HT1080 (cell line): ENCODE data around the gene LGR4. TPM values are rescaled to one million over a fixed set of nuclear protein-coding genes. Genes with fewer than 3 reads are reported as not detected.

ENCODE experiments used
- DNase-seq: peaks from one replicate; pipeline ENCODE4 v3.0.0-alpha.2; 2015; ENCODE audit warnings: low read depth
- total RNA-seq: library from RNA; depleted of rRNA; stranded (reverse); fragments of >200 nt; shearing (Covaris generic); gene quantifications from 2 replicates; pipeline ENCODE4 v1.2.3, GENCODE V29; 2014

The LGR4 gene
- total RNA-seq, 1 experiment from 2014 or later = 9.0 TPM

DNA sequence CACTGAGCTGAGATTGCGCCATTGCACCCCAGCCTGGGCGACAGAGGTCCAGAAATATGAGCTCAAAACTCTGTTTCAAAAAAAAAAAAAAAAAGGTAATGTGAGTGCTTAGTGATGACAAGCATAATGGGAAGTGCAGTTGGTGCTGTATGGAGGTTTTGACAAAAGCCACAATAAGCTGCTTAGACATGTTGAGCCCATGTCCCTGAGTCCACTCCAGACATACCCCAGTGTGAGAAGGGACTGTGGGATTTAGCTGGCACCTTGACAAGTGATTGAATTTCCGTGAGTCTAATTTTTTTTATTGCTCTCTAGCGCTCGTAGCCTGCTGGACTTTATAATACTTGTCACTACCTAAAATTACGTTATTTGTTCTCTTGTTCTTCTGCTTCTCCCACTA lies 15.1 kb upstream of the LGR4 start:
- no peak for DNase-seq

DNA sequence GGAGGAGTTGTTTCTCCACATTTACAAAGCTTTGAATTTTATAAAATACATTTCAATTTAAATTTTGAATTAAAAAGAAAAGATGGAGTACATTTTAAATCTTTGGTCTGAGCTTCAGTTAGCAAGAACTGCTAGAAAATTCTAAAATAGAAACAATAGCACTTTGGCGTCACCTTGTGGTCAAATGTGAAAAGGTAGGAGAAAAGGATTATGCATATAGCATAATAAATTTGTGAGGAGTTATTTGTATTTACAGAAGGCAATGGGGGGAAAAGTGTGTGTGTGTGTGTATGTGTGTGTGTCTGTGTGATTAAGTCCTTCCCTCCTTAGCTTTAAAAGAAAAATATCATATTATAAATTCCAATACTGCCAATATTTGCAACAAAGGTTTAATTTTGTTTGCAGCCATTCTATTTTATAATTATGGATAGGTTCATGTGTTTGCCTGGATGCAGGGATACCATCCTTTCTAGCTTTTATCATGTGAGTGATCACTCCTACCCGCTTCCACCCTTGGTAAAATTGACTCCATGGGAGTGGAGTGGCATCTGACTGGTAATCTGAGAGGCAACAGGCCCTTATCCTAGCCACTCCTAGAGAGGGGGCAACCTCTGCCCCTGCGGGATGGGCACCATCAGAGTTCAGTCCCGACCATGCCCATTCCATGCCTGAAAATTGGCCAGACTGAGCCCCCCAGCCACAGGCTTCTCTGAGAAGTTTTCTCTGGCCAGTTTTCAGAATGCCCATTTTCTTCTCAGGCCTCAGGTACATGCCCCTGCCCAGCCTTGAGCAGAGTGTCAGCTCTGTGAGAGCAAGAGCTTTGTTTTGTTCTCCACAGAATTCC lies 13.6 kb upstream of the LGR4 start:
- DNase-seq = peak; percentile 45

GRCh38 chr11:27482793-27483192 lies 10.2 kb upstream of the LGR4 start:
- DNase-seq = no peak

DNA sequence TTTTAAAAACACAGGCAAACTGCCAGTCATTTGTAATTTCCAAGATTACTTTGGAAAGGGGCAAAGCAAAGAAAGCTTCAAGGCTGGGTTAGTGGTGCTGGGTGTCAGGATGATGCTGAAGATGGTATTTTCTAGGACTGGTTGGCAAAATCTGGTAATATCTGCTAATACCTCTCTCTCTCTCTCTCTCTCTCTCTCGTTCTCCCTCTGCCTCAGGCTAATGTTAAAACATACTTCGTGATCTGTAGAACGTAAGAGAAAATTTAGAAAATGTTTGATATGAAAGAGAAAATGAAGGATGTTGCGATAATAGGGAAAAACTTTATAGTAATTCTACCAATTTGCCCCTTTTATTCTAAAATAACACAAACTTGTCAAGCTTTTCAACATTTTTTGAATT lies 9.4 kb upstream of the LGR4 start:
- no peak for DNase-seq

DNA sequence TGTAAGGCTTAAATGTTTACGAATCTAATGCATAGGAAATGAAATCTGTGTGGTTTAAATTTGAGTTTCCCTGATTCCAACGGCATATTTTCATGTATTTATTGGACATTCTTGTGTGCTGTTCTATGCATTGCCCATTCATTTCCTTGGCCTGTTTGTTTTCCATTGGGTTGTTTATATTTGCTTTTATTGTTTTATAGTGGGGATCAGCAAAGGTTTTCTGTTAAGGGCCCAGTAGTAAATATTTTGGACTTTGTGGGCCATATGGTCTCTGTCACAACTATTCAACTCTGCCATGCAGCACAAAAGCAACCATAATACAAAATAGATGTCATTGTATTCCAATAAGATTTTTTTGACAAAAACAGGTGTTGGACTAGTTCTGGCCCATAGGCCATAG lies 5.2 kb upstream of the LGR4 start:
- DNase-seq = no peak

DNA sequence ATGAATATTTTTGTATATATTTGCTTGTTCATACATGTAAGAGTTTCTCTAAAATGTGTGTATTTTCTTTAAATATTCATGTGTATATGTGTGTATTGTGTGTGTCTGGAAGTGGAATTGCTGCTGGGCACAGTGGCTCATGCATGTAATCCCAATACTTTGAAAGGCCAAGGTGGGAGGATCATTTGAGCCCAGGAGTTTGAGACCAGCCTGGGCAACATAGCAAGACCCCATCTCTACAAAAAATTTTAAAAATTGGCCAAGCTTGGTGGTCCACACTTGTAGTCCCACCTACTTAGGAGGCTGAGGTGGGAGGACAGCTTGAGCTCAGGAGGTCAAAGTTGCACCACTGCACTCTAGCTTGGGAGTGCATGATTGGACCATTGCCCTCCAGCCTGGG lies 4.7 kb upstream of the LGR4 start:
- no peak for DNase-seq

DNA sequence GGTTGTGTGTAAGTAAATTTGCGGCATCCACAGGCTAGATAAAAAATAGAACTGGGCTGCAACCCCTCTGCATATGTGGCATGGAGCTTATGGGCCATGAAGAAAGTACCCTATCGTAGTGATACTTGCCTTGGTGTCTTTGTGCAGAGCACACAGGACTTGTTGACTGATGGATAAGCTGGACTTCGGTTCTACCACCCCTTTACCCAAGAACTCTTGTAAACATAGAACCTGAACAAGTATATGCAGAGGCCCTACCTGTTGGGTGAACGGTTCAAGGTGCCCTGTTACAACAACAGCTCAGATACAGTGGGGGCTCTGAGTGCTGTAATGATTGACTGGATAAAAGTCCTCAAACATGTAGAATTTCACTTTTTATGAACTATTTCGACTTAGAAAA lies 3.0 kb upstream of the LGR4 start:
- DNase-seq = no peak

DNA sequence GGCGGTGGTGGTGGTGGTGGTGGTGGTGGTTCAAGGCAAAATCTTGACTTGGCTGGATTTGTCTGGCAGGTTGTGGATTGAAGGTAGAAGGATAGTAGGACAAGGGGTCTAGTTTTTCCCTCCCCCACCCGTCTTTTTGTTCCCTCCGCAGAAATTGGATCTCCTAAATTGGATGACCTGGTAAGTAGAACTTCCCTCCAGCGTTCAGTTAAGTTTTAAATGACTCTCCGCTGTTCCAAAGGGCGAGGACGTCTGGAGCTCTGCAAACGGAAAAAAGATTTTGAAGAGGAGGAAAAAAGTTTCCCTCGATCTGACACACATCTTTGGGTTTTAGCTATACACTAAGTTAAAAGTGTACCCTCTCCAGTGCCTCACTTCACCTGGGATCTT lies 422 bp upstream of the LGR4 start:
- DNase-seq = no peak

DNA sequence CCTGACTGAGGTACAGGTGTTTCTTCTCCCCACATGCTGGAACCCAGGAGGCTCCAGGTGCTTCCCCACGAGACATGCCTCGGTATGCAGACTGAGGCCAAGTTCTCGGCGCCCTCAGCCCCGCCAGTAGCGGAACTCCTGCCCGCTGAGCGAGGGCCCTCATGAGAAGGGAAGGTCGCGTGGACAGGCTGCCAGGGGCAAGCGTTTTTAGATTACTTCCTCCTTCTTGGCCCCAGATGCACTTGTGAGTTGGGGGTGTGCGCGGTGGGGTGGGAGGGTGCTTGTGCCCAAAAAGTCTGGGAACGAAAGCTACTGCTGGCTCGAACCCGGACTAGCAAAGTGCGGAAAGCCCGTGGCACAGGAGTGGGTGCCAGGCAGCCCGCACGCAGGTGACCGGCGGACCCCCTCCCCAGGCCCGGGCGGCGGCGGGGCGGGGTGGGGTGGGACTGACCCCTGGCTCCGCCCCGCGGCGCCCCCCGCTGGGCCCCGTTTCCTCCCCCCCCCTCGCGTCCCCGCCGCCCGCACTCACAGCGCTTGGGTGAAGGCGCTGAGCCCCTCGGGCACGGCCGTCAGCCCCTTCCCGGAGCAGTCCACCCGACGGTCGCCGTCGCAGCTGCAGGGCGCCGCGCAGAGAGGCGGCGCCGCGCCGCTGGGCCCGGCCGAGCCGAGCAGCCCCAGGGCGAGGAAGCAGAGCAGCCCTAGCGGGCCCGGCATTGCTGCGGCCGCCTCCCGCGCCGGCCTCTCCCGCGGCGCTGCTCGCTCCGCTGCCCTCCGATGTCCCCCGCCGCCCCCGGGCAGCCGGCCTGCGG lies 797 bp downstream of the LGR4 start:
- no peak for DNase-seq

GRCh38 chr11:27470826-27471588 lies 1.6 kb downstream of the LGR4 start:
- DNase-seq = no peak

- DNase-seq = no peak
These were observed 2.4 kb downstream of the LGR4 start for GRCh38 chr11:27470166-27470565.

DNA sequence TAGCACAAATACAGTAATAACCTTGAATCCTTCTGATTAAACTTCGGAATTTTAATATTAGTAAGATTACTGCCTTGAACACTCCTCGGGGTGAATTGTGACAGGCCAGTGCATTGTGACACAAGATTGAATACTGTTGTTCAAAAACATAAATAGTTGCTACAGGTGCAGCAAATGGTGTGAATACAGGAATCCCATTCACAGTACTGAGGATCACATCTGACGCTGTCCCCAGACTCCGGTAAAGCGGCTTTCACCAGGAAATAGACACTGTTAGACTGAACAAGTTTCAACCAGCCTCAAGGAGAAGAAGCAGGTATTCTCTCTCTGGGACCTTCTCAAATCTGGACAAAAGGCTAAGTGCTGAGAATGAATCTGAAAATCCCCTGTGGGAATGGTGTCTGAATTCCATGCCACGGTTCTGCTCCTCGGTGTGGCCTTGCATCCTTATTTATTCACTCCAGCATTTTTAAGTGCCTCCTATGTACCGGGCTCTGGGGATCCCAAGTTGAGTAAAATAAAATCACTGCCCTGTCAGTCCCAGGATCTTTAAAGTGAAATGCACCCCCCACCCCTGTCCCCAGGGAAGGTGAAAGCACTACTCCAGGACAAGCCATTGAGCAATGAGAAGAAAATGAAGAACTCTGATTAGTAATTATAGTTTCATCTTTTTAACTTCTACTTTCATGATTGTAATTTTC lies 3.4 kb downstream of the LGR4 start:
- no peak for DNase-seq

- DNase-seq = peak; percentile 93
These were observed 4.2 kb downstream of the LGR4 start for GRCh38 chr11:27468209-27468994.

- DNase-seq = no peak
These were observed 5.2 kb downstream of the LGR4 start for GRCh38 chr11:27467181-27467913.

- DNase-seq = no peak
These were observed 6.2 kb downstream of the LGR4 start for GRCh38 chr11:27466363-27466762.

- no peak for DNase-seq
These were observed 7.0 kb downstream of the LGR4 start for GRCh38 chr11:27465629-27466028.

DNA sequence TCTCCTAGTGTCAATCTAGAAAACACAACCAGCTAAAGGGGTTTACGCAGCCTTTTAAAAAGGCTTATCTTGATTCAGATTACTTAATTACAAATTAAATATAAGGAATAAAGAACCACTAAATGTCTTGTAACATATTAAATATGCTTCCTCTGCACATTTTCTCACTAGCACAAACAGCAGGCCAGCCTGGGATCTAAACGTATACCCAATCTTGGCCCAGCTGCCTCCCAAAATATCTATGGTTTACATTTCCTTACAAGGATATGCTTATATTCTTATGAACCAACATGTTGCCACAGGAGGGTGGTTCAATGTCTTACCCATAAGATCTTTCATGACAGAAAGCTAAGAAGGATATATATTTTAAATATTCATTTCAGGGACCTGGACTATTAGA lies 7.7 kb downstream of the LGR4 start:
- DNase-seq = no peak

DNA sequence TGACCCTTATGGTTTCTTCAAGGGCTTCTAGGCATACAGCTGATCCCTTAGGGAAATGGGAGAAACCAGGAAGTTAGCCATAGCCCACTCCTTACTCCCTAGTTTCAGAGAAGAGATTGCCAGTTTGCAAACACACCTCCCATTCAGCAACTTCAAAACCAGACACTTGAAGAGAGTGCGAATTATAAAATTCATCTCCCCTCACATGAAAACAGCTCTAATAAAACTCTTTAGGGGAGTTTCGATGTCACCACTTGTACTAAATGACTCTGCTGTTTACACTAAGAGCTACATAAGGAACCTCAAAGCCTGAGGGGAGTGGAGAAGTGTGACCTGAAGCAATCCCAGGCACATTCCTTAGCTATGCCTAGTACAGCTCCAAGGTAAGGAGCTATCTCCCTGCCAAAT lies 8.3 kb downstream of the LGR4 start:
- DNase-seq = peak; percentile 42

DNA sequence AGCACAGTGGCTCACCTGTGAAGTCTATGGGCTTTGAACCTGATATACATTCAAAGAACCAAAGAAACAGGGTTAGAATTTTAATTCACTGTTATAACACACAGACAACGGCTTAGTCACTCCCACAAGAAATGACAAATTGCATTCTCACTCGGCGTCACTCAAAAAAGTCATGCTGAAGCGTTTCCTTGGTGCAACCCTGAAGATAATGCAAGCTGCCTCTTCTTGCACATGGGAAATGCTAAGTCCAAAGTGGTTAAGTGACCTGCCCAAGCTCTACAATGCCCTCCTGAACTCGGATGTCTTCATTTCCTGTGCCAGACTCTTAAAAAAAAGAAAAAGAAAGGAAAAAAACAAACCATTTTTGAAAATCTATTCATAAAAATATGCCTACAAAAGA lies 10.0 kb downstream of the LGR4 start:
- peak; percentile 57 for DNase-seq
